Stimulated activated CD4-positive, alpha-beta T cell treated with anti-CD3 and anti-CD28 coated beads, TNF-alpha, amount 100 ng/mL, for 1 hour (primary cell): ENCODE measurements around the gene FBXL22.
"Not testable (repeated sequence)": the region's sequence is repeated elsewhere in the genome, so short reads cannot be mapped to it uniquely, and the experiment has no call there.

Experiments used
- DNase-seq, 3 donors: peaks; one replicate each; pipeline ENCODE4 v3.0.0-alpha.2; 2020; ENCODE audit warnings: low read depth in 3 of 3, low spot score in 1 of 3

The FBXL22 gene

GRCh38 chr15:63611177-63611576 is 14.0 kb downstream of the FBXL22 start:
- no peak for DNase-seq

DNA sequence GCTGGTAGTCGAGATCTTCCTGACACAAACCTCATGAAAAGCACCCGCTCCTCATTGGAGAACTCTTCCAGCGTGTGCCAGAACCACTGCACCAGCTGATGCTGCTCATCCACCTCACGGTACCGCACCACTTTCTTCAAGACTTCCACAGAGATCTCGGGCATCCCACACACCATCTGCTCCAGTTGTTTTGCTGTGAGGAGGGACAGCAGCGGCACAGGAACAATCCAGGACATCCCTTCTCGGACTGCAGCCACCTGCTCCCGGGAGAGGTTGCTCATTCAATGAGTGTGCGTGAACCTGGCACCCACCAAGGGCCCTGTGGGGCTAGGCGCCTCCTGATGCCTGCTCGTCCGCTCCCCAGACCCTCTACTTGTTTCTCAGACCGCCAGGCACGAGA is 15.1 kb downstream of the FBXL22 start:
- DNase-seq: no peak

DNA sequence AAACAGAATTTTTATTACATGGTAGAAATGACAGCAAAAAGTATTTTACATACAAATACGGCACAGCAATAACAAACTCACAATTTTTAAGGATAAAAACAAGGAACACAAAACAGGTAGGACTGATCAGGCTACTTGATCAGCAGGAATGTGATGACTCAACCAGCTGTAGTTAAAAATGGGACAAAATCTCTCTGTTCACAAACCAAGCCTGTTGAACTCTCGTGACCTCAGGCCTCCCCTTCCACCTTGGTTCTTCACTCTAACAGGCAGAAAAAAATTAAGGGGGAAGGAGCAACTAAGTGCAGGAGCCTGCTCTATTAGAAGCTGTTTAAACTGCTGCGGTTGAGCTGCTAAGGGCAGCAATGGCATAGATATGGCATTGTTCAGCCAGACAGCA is 18.7 kb downstream of the FBXL22 start:
- DNase-seq: no peak

- DNase-seq: not testable (repeated sequence)
Measured at GRCh38 chr15:63617147-63617546, 20.0 kb downstream of the FBXL22 start.

DNA sequence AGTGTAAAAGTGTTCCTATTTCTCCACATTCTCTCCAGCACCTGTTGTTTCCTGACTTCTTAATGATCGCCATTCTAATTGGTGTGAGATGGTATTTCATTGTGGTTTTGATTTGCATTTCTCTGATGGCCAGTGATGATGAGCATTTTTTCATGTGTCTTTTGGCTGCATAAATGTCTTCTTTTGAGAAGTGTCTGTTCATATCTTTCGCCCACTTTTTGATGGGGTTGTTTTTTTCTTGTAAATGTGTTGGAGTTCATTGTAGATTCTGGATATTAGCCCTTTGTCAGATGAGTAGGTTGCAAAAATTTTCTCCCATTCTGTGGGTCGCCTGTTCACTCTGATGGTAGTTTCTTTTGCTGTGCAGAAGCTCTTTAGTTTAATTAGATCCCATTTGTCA is 20.4 kb downstream of the FBXL22 start:
- DNase-seq: not testable (repeated sequence)

GRCh38 chr15:63620760-63621159 is 23.6 kb downstream of the FBXL22 start:
- DNase-seq: not testable (repeated sequence)

- DNase-seq: no peak
Measured at GRCh38 chr15:63623232-63623969, 26.2 kb downstream of the FBXL22 start.

GRCh38 chr15:63626955-63627354 is 29.8 kb downstream of the FBXL22 start:
- no peak for DNase-seq

- DNase-seq: no peak
Measured at GRCh38 chr15:63628123-63628822, 31.1 kb downstream of the FBXL22 start.

- DNase-seq: no peak
Measured at GRCh38 chr15:63630036-63630751, 33.0 kb downstream of the FBXL22 start.

DNA sequence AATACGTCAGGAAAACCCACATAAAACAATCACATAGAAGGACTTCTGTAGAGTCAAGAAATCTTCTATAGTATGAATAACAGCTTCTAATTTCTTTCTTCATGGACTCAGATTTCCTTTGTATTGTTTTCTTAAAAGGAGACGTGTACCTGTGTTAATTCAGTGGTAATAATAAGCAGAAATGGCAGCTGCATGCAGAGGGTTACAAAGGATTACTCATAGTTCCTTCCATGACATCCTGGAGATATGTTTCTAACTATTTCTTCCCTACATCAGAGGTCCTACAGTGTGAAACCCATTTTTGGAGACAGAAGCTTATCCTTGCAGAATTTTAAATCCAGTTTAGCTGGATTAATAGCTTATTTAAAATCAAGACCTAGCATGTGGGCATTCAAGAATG is 36.1 kb downstream of the FBXL22 start:
- no peak for DNase-seq

DNA sequence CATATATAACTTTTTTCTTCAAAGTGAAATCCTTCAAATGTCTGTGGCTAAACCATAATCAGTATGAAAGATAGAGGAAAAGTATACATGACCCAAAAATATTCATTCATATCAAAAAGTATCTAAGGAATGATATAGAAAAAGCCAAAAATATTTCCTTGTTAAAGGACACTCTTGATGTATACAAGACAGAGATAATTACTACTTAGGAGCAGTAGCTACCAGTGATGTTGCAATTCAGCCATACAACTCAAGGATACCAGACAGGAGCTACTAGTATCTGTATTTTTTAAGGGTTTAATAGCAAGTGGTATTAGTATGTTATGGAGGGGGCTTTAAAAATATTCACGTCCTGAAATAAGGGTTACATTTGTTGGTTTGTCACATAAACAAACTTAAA is 37.0 kb downstream of the FBXL22 start:
- no peak for DNase-seq

GRCh38 chr15:63636518-63637061 is 39.4 kb downstream of the FBXL22 start:
- no peak for DNase-seq

DNA sequence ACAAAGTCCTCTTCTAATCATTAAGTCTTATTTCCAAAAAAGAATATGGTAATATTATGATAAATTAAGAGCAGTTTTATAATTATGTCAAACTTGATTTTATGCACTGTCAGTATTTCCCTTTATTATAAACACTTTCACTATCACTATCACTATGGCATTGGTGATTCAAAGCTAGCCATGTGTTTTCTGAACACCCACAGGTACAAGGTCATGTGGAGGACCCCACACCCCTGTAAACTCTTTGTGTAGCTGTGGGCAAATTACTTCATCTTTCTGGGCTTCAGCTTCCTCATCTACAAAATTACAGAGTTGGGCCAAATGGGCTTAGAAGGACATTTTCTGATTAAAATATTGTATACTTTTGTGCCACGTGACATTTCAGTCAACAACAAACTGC is 41.7 kb downstream of the FBXL22 start:
- DNase-seq: no peak

DNA sequence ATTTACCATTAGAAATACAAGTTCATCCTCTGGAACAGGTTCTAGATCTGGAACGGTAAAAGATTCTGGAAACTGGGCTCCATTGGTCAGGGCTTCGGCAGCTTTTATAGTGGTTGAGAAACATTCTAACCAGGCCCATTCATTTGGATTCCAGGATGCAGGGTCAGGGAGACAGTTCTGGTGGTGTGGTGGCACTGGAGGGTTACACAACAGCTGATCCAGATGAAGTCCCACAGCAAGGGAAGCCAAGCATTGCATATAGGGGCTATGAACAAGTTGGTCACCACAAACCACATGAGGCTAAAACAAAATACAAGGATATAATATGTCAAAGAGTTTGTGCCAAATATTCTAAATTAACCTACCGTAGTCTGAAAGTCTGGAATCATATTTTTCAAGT is 43.0 kb downstream of the FBXL22 start:
- no peak for DNase-seq
